OCI-LY7 (cell line): ENCODE measurements around the gene MAG. TPM values are rescaled to one million over a fixed set of nuclear protein-coding genes. Genes with fewer than 3 reads are reported as not detected.

Experiments used
- BruUV-seq: library from RNA; stranded (reverse); fragments of 400-500 nt; replicated peaks from 2 replicates; lab custom pipeline; 2021; lab: Mats Ljungman, UMichigan
- CTCF ChIA-PET: fragments of 300-600 bp; sonication (Branson Sonifier 250); formaldehyde crosslinking; loops from one replicate; lab custom pipeline; 2022; ENCODE audit warnings: antibody characterized with exemption; ENCODE audit not compliant: unreplicated experiment; lab: Charles Lee
- POLR2A ChIA-PET: fragments of 300-600 bp; sonication (Branson Sonifier 250); formaldehyde crosslinking; loops from one replicate; lab custom pipeline; 2022; ENCODE audit warnings: antibody characterized with exemption; lab: Charles Lee
- DNase-seq: peaks from one replicate; pipeline ENCODE4 v3.0.0-alpha.2; 2015; ENCODE audit warnings: low spot score
- H2AFZ ChIP-seq: fragments of 200-600 bp; sonication (generic), shearing (Covaris generic); 2 replicates; pipeline ENCODE4 v1.6.1; 2014; ENCODE audit warnings: mild to moderate bottlenecking, antibody characterized with exemption, low read length, moderate library complexity
- H3K27ac ChIP-seq: fragments of 200-600 bp; sonication (generic); 2 replicates; pipeline ENCODE4 v1.5.1; 2014; ENCODE audit warnings: mixed run types, low read depth, mild to moderate bottlenecking, moderate library complexity, low read length, inconsistent platforms; ENCODE audit not compliant: poor library complexity, severe bottlenecking
- H3K36me3 ChIP-seq: fragments of 200-600 bp; sonication (generic); 2 replicates; pipeline ENCODE4 v1.6.1; 2014; ENCODE audit warnings: mild to moderate bottlenecking, antibody characterized with exemption, low read length, moderate library complexity, mixed read lengths; ENCODE audit not compliant: insufficient read depth
- H3K4me1 ChIP-seq: fragments of 200-600 bp; sonication (generic); 2 replicates; pipeline ENCODE4 v1.5.1; 2014; ENCODE audit warnings: mild to moderate bottlenecking, low read length; ENCODE audit not compliant: insufficient read depth, poor library complexity, severe bottlenecking
- H3K4me2 ChIP-seq: fragments of 200-600 bp; sonication (generic); 2 replicates; pipeline ENCODE4 v1.6.1; 2014; ENCODE audit warnings: mild to moderate bottlenecking, low read length
- H3K4me3 ChIP-seq: fragments of 200-600 bp; sonication (generic); 2 replicates; pipeline ENCODE4 v1.5.1; 2014; ENCODE audit warnings: mild to moderate bottlenecking, low read depth, low read length; ENCODE audit not compliant: poor library complexity, severe bottlenecking
- H3K79me2 ChIP-seq: fragments of 200-600 bp; sonication (generic); 2 replicates; pipeline ENCODE4 v1.6.1; 2016; ENCODE audit warnings: low read depth, mild to moderate bottlenecking, low read length, moderate library complexity, mixed read lengths; ENCODE audit not compliant: insufficient read depth
- H3K9me2 ChIP-seq: fragments of 200-600 bp; sonication (generic); 2 replicates; pipeline ENCODE4 v1.6.1; 2016; ENCODE audit warnings: mild to moderate bottlenecking, low read length, mixed read lengths; ENCODE audit not compliant: insufficient read depth
- H3K9me3 ChIP-seq: fragments of 200-600 bp; sonication (generic); 2 replicates; pipeline ENCODE4 v1.6.1; 2014; ENCODE audit warnings: mild to moderate bottlenecking, mixed run types, low read length, mixed read lengths
- H4K20me1 ChIP-seq: fragments of 200-600 bp; sonication (generic); 2 replicates; pipeline ENCODE4 v1.6.1; 2014; ENCODE audit warnings: mild to moderate bottlenecking, antibody characterized with exemption, low read length, moderate library complexity, mixed read lengths; ENCODE audit not compliant: insufficient read depth
- CTCF ChIP-seq: fragments of 200-600 bp; sonication (generic); conservative IDR thresholded peaks from 2 replicates; pipeline ENCODE4 v1.5.1; 2014; ENCODE audit warnings: mild to moderate bottlenecking, antibody characterized with exemption, low read length, moderate library complexity, mixed read lengths
- EZH2phosphoT487 ChIP-seq: fragments of 200-600 bp; sonication (generic); IDR thresholded peaks from 2 replicates; pipeline ENCODE4 v1.6.1; 2018; ENCODE audit warnings: low read depth, borderline replicate concordance, mild to moderate bottlenecking, mixed run types, antibody characterized with exemption, low read length, moderate library complexity, mixed read lengths
- intact Hi-C: fragments of 100-400 bp; cut with micrococcal nuclease; formaldehyde crosslinking; loops from one replicate; pipeline ENCODE4 v1.10.0; 2022; ENCODE audit not compliant: unreplicated experiment
- total RNA-seq, 2 experiments: library from RNA; depleted of rRNA in 1 of 2; stranded (reverse); fragments of >200 nt in 1 of 2; shearing (Covaris generic) in 1 of 2; gene quantifications; 2 replicates each; pipeline ENCODE4 v1.2.3, GENCODE V29; 2014 to 2022

The MAG gene
- total RNA-seq, 2 experiments from 2014 or later: 4.6 to 10.1 TPM

- Histone ChIP-seq H3K79me2 (peaks cover 77% of the 10 kb centered on the region), H3K4me2 (peak overlapping the region; percentile 89), H3K4me1 (peaks cover 54% of the 10 kb centered on the region), H3K4me3 (peak overlapping the region; percentile 88), H2AFZ (no peak overlapping the region), H3K36me3 (peaks cover 93% of the 10 kb centered on the region), H3K27ac (peak overlapping the region; percentile 88), H3K9me3 (no peaks in the 10 kb centered on the region), H3K9me2 (no peaks in the 10 kb centered on the region), H4K20me1 (peaks cover 29% of the 10 kb centered on the region; the same call in 1 of the 2 replicates)
- BruUV-seq: no TSS peak
- CTCF ChIA-PET: no interaction called here
- no peak for TF ChIP-seq CTCF
- TF ChIP-seq EZH2phosphoT487: no peak
- intact Hi-C loops: no loop called here
- POLR2A ChIA-PET: interaction anchor here (0.9 to 3.2 kb wide), 3 partner anchors 10 to 19 kb away, joined by 3 to 16 read pairs (median 5); no protein-coding TSS in a partner anchor
- no peak for DNase-seq
Observed at GRCh38 chr19:35334144-35334753, 42.3 kb downstream of the MAG start.

- Histone ChIP-seq H2AFZ (no peak overlapping the region), H3K79me2 (peaks cover 59% of the 10 kb centered on the region), H3K4me2 (no peak overlapping the region), H3K36me3 (peaks cover 99% of the 10 kb centered on the region), H4K20me1 (peaks cover 29% of the 10 kb centered on the region), H3K27ac (no peak overlapping the region), H3K9me3 (no peaks in the 10 kb centered on the region), H3K4me3 (no peak overlapping the region), H3K4me1 (peaks cover 44% of the 10 kb centered on the region), H3K9me2 (no peaks in the 10 kb centered on the region)
- ChIA-PET POLR2A (no interaction called here), CTCF (no interaction called here)
- BruUV-seq: no TSS peak
- intact Hi-C loops: no loop called here
- TF ChIP-seq CTCF (no peak), EZH2phosphoT487 (no peak)
- DNase-seq: no peak
Observed at GRCh38 chr19:35336166-35336955, 44.4 kb downstream of the MAG start.
